GM18951 (cell line): ENCODE results near the gene PIK3C2G.

Experiments used
- POLR2A ChIP-seq: IDR thresholded peaks from 4 replicates; pipeline ENCODE4 v1.6.1; 2011; ENCODE audit warnings: mild to moderate bottlenecking; ENCODE audit not compliant: insufficient read length, insufficient read depth; ENCODE audit errors: extremely low read depth
- in situ Hi-C: fragments of 300-500 bp; cut with MboI; formaldehyde crosslinking; loops from one replicate; pipeline ENCODE4 v1.12.0; 2022; ENCODE audit warnings: low sequenced_read_pairs, mixed read lengths, inconsistent platforms; ENCODE audit not compliant: unreplicated experiment

The PIK3C2G gene

GRCh38 chr12:18620986-18621385, 359.7 kb downstream of the PIK3C2G start:
- in situ Hi-C loops: no loop called here
- no peak for TF ChIP-seq POLR2A

GRCh38 chr12:18629445-18629844, 368.1 kb downstream of the PIK3C2G start:
- TF ChIP-seq POLR2A: no peak
- in situ Hi-C loops: no loop called here

GRCh38 chr12:18629916-18630315, 368.6 kb downstream of the PIK3C2G start:
- in situ Hi-C loops: no loop called here
- TF ChIP-seq POLR2A: no peak

- in situ Hi-C loops: no loop called here
- TF ChIP-seq POLR2A: no peak
Measured at GRCh38 chr12:18631339-18631738, 370.0 kb downstream of the PIK3C2G start.

- in situ Hi-C loops: no loop called here
- no peak for TF ChIP-seq POLR2A
Measured at GRCh38 chr12:18632848-18633247, 371.5 kb downstream of the PIK3C2G start.

- in situ Hi-C loops: no loop called here
- TF ChIP-seq POLR2A: no peak
Measured at GRCh38 chr12:18634382-18634781, 373.1 kb downstream of the PIK3C2G start.

GRCh38 chr12:18640321-18640955, 379.1 kb downstream of the PIK3C2G start:
- no peak for TF ChIP-seq POLR2A
- in situ Hi-C loops: no loop called here

- in situ Hi-C loops: no loop called here
- no peak for TF ChIP-seq POLR2A
Measured at GRCh38 chr12:18643681-18644080, 382.4 kb downstream of the PIK3C2G start.

- in situ Hi-C loops: no loop called here
- TF ChIP-seq POLR2A: no peak
Measured at GRCh38 chr12:18644564-18644963, 383.2 kb downstream of the PIK3C2G start.

GRCh38 chr12:18646286-18646890, 385.1 kb downstream of the PIK3C2G start:
- in situ Hi-C loops: no loop called here
- TF ChIP-seq POLR2A: no peak

GRCh38 chr12:18651525-18651924, 390.2 kb downstream of the PIK3C2G start:
- in situ Hi-C loops: no loop called here
- TF ChIP-seq POLR2A: no peak

GRCh38 chr12:18652596-18652995, 391.3 kb downstream of the PIK3C2G start:
- in situ Hi-C loops: no loop called here
- TF ChIP-seq POLR2A: no peak

GRCh38 chr12:18653465-18653864, 392.1 kb downstream of the PIK3C2G start:
- in situ Hi-C loops: no loop called here
- TF ChIP-seq POLR2A: no peak

- TF ChIP-seq POLR2A: no peak
- in situ Hi-C loops: no loop called here
Measured at GRCh38 chr12:18655351-18655750, 394.0 kb downstream of the PIK3C2G start.
